Neural progenitor cell (in vitro differentiated cells): ENCODE results near the gene BOLL. TPM values are rescaled to one million over a fixed set of nuclear protein-coding genes. Genes with fewer than 3 reads are reported as not detected.

Experiments
- DNase-seq: peaks from one replicate; pipeline ENCODE4 v3.0.0-alpha.2; 2016; ENCODE audit warnings: low spot score
- H2AFZ ChIP-seq: fragments of 200-600 bp; sonication (generic); replicated peaks from 2 replicates; pipeline ENCODE4 v1.6.1; 2016; ENCODE audit warnings: antibody characterized with exemption
- H3F3A ChIP-seq: fragments of 200-600 bp; sonication (generic); 2 replicates; pipeline ENCODE4 v1.6.1; 2016; ENCODE audit warnings: antibody characterized with exemption, low read depth
- H3K27ac ChIP-seq: fragments of 200-600 bp; sonication (generic); 2 replicates; pipeline ENCODE4 v1.5.1; 2016; ENCODE audit warnings: mild to moderate bottlenecking
- H3K27me3 ChIP-seq: fragments of 200-600 bp; sonication (generic); 2 replicates; pipeline ENCODE4 v1.6.1; 2016; ENCODE audit warnings: mild to moderate bottlenecking, moderate library complexity
- H3K36me3 ChIP-seq: fragments of 200-600 bp; sonication (generic); 2 replicates; pipeline ENCODE4 v1.5.1; 2016
- H3K4me1 ChIP-seq: fragments of 200-600 bp; sonication (generic); 2 replicates; pipeline ENCODE4 v1.6.1; 2016; ENCODE audit warnings: mixed run types
- H3K4me2 ChIP-seq: fragments of 200-600 bp; sonication (generic); 2 replicates; pipeline ENCODE4 v1.6.1; 2016
- H3K4me3 ChIP-seq: fragments of 200-600 bp; sonication (generic); 2 replicates; pipeline ENCODE4 v1.5.1; 2016
- H3K79me2 ChIP-seq: fragments of 200-600 bp; sonication (generic); 2 replicates; pipeline ENCODE4 v1.6.1; 2016; ENCODE audit warnings: low read depth
- H3K9ac ChIP-seq: fragments of 200-600 bp; sonication (generic); 2 replicates; pipeline ENCODE4 v1.6.1; 2016
- H3K9me3 ChIP-seq: fragments of 200-600 bp; sonication (generic); 2 replicates; pipeline ENCODE4 v1.5.1; 2016; ENCODE audit warnings: low read depth
- H4K20me1 ChIP-seq: fragments of 200-600 bp; sonication (generic); 2 replicates; pipeline ENCODE4 v1.6.1; 2016; ENCODE audit warnings: low read depth
- H3K27ac Mint-ChIP-seq: 3 replicates; pipeline ENCODE4 v1.8.0; 2021; ENCODE audit warnings: mixed read lengths
- H3K27me3 Mint-ChIP-seq: 2 replicates; pipeline ENCODE4 v1.8.0; 2022; ENCODE audit warnings: low read depth, mild to moderate bottlenecking, inconsistent platforms, moderate library complexity, mixed read lengths; ENCODE audit not compliant: insufficient read depth
- H3K36me3 Mint-ChIP-seq: 3 replicates; pipeline ENCODE4 v1.8.0; 2021; ENCODE audit warnings: mixed read lengths
- H3K4me1 Mint-ChIP-seq: 3 replicates; pipeline ENCODE4 v1.8.0; 2021; ENCODE audit warnings: mixed read lengths
- H3K4me3 Mint-ChIP-seq: 3 replicates; pipeline ENCODE4 v1.8.0; 2021; ENCODE audit warnings: mild to moderate bottlenecking, moderate library complexity, mixed read lengths
- H3K9me3 Mint-ChIP-seq: 3 replicates; pipeline ENCODE4 v1.8.0; 2020; ENCODE audit warnings: mixed read lengths
- CTCF ChIP-seq: fragments of 200-600 bp; sonication (generic); IDR thresholded peaks from 2 replicates; pipeline ENCODE4 v1.5.1; 2017; ENCODE audit warnings: antibody characterized with exemption, mild to moderate bottlenecking
- EZH2 ChIP-seq: fragments of 200-600 bp; sonication (generic); IDR thresholded peaks from 2 replicates; pipeline ENCODE4 v1.6.1; 2017; ENCODE audit warnings: antibody characterized with exemption, mild to moderate bottlenecking, moderate library complexity
- EZH2phosphoT487 ChIP-seq: fragments of 200-600 bp; sonication (generic); IDR thresholded peaks from 2 replicates; pipeline ENCODE4 v1.6.1; 2017; ENCODE audit warnings: antibody characterized with exemption
- total RNA-seq: library from RNA; depleted of rRNA; stranded (reverse); fragments of >200 nt; gene quantifications from 2 replicates; pipeline ENCODE4 v1.2.3, GENCODE V29; 2015; ENCODE audit warnings: low replicate concordance

Gene BOLL
- total RNA-seq, 1 donor from 2014 or later, result not detected

GRCh38 chr2:197810016-197810415 is 24.9 kb upstream of the BOLL start:
- Mint-ChIP-seq H3K4me3 (no peak overlapping the region), H3K27ac (no peak overlapping the region), H3K36me3 (no peaks in the 10 kb centered on the region), H3K4me1 (peaks cover 8% of the 10 kb centered on the region), H3K27me3 (peaks cover 16% of the 10 kb centered on the region), H3K9me3 (no peaks in the 10 kb centered on the region)
- Histone ChIP-seq H3K4me2 (no peak overlapping the region), H3K9me3 (no peaks in the 10 kb centered on the region), H3K27me3 (peaks cover 44% of the 10 kb centered on the region), H3K27ac (no peak overlapping the region), H3K4me1 (no peaks in the 10 kb centered on the region), H2AFZ (no peak overlapping the region), H3K79me2 (no peaks in the 10 kb centered on the region), H3F3A (peaks cover 6% of the 10 kb centered on the region), H3K36me3 (no peaks in the 10 kb centered on the region), H3K9ac (no peak overlapping the region), H4K20me1 (peaks cover 7% of the 10 kb centered on the region), H3K4me3 (no peak overlapping the region)
- no peak for DNase-seq
- TF ChIP-seq EZH2phosphoT487 (no peak), EZH2 (no peak), CTCF (no peak)

GRCh38 chr2:197809064-197809463 is 23.9 kb upstream of the BOLL start:
- no peaks in the 10 kb centered on the region for H3K9me3 Mint-ChIP-seq
- Histone ChIP-seq H3K4me2 (no peak overlapping the region), H3K27ac (no peak overlapping the region), H3K9ac (no peak overlapping the region), H3K27me3 (peaks cover 52% of the 10 kb centered on the region), H2AFZ (no peak overlapping the region), H3F3A (peaks cover 9% of the 10 kb centered on the region), H4K20me1 (peaks cover 11% of the 10 kb centered on the region), H3K9me3 (no peaks in the 10 kb centered on the region), H3K79me2 (no peaks in the 10 kb centered on the region), H3K4me3 (no peak overlapping the region), H3K36me3 (no peaks in the 10 kb centered on the region), H3K4me1 (peaks cover under 1% of the 10 kb centered on the region)
- no peak for DNase-seq
- H3K27me3 Mint-ChIP-seq, result peaks cover 20% of the 10 kb centered on the region
- H3K4me3 Mint-ChIP-seq, result no peak overlapping the region
- H3K36me3 Mint-ChIP-seq, result no peaks in the 10 kb centered on the region
- TF ChIP-seq CTCF, result no peak
- no peak for TF ChIP-seq EZH2phosphoT487
- TF ChIP-seq EZH2, result no peak
- peaks cover 10% of the 10 kb centered on the region for H3K4me1 Mint-ChIP-seq
- no peak overlapping the region for H3K27ac Mint-ChIP-seq

- H2AFZ ChIP-seq, result no peak overlapping the region
- peak overlapping the region; percentile 91 for H3K4me3 Mint-ChIP-seq
- H3K4me2 ChIP-seq, result peak overlapping the region; percentile 99
- H3K36me3 Mint-ChIP-seq, result no peaks in the 10 kb centered on the region
- H4K20me1 ChIP-seq, result peaks cover 11% of the 10 kb centered on the region
- H3K9me3 Mint-ChIP-seq, result no peaks in the 10 kb centered on the region
- H3K4me1 Mint-ChIP-seq, result peaks cover 16% of the 10 kb centered on the region
- no peak overlapping the region for H3K27ac Mint-ChIP-seq
- H3K4me1 ChIP-seq, result peaks cover 4% of the 10 kb centered on the region
- peaks cover 31% of the 10 kb centered on the region for H3K27me3 Mint-ChIP-seq
- H3K79me2 ChIP-seq, result no peaks in the 10 kb centered on the region
- no peak overlapping the region for H3K9ac ChIP-seq
- H3K4me3 ChIP-seq, result peak overlapping the region; percentile 90
- no peak for DNase-seq
- H3K27ac ChIP-seq, result no peak overlapping the region
- H3K36me3 ChIP-seq, result no peaks in the 10 kb centered on the region
- peak; percentile 17 for TF ChIP-seq EZH2phosphoT487
- TF ChIP-seq CTCF, result no peak
- peak; percentile 65 for TF ChIP-seq EZH2
- H3K27me3 ChIP-seq, result peaks cover 80% of the 10 kb centered on the region
- H3K9me3 ChIP-seq, result no peaks in the 10 kb centered on the region
- peaks cover 14% of the 10 kb centered on the region for H3F3A ChIP-seq
Measured at GRCh38 chr2:197805715-197806633, 20.9 kb upstream of the BOLL start.
